Gastrocnemius medialis (tissue), 4 donors: ENCODE data around the gene GCN1. TPM values are rescaled to one million over a fixed set of nuclear protein-coding genes. Genes with fewer than 3 reads are reported as not detected.
"Not testable (repeated sequence)": the region's sequence is repeated elsewhere in the genome, so short reads cannot be mapped to it uniquely, and the experiment has no call there.

Experiments used
- ATAC-seq, 2 donors: fragments of 150-250 bp; one replicate each; pipeline ENCODE4 v1.9.1; 2016
- DNase-seq, 2 donors: peaks; one replicate each; pipeline ENCODE4 v3.0.0-alpha.2; 2019
- H3K27ac ChIP-seq, 4 donors: fragments of 200-600 bp; sonication (generic); 1 replicate in 1 of 4; 2 replicates in 3 of 4; pipeline ENCODE4 v1.5.1; 2016 to 2018; ENCODE audit warnings: mild to moderate bottlenecking in 2 of 4, moderate library complexity in 1 of 4
- H3K27me3 ChIP-seq, 3 donors: fragments of 200-600 bp; sonication (generic) in 2 of 3; 1 replicate in 1 of 3; 2 replicates in 2 of 3; pipeline versions ENCODE4 v1.5.1 to v1.6.0; 2016 to 2019; ENCODE audit warnings: mild to moderate bottlenecking in 1 of 3, moderate library complexity in 1 of 3
- H3K36me3 ChIP-seq, 2 donors: fragments of 200-600 bp; sonication (generic) in 1 of 2; one replicate each; pipeline ENCODE4 v1.5.1; 2017 to 2018
- H3K4me1 ChIP-seq, 2 donors: fragments of 200-600 bp; sonication (generic) in 1 of 2; one replicate each; pipeline ENCODE4 v1.5.1; 2016 to 2017; ENCODE audit warnings: mild to moderate bottlenecking in 2 of 2
- H3K4me3 ChIP-seq, 4 donors: fragments of 200-600 bp; sonication (generic) in 3 of 4; 1 replicate in 1 of 4; 2 replicates in 3 of 4; pipeline ENCODE4 v1.5.1; 2016 to 2019; ENCODE audit warnings: mild to moderate bottlenecking in 2 of 4
- H3K9me3 ChIP-seq, 3 donors: fragments of 200-600 bp; sonication (generic) in 2 of 3; 1 replicate in 1 of 3; 2 replicates in 2 of 3; pipeline ENCODE4 v1.5.1; 2016 to 2019
- POLR2A ChIP-seq, 2 donors: fragments of 450-650 bp; IDR thresholded peaks; one replicate each; pipeline ENCODE4 v1.6.1; 2017; ENCODE audit warnings: antibody characterized with exemption in 2 of 2, mild to moderate bottlenecking in 2 of 2, moderate library complexity in 2 of 2
- in situ Hi-C, 4 donors: fragments of 200-750 bp; cut with MboI; loops; one replicate each; pipeline versions ENCODE4 v1.15.0 to v1.8.0; 2017; ENCODE audit warnings: low sequenced_read_pairs in 4 of 4
- intact Hi-C: fragments of 100-400 bp; cut with DNase I; formaldehyde crosslinking; loops from one replicate; pipeline ENCODE4 v1.15.1; 2023; ENCODE audit warnings: low total_unique reads
- total RNA-seq, 4 donors: library from RNA; depleted of rRNA; stranded (reverse); fragments of >200 nt; gene quantifications; one replicate each; pipeline versions ENCODE4 v1.1.0 to v1.2.3, GENCODE V29; 2016
- TF ChIP-seq, protein P1 (sequence below), 5 experiments: fragments of 450-650 bp in 3 of 5; fragments of 200-600 bp in 2 of 5; sonication (generic) in 2 of 5; IDR thresholded peaks in 4 of 5; conservative IDR thresholded peaks in 1 of 5; 1 replicate in 4 of 5; 2 replicates in 1 of 5; pipeline ENCODE4 v1.5.1; 2016 to 2019; ENCODE audit warnings: antibody characterized with exemption in 5 of 5, mild to moderate bottlenecking in 3 of 5, moderate library complexity in 3 of 5

GCN1 gene
- total RNA-seq, 4 donors from 2014 or later: 58.2 to 99.7 (median 87.4) TPM

DNA sequence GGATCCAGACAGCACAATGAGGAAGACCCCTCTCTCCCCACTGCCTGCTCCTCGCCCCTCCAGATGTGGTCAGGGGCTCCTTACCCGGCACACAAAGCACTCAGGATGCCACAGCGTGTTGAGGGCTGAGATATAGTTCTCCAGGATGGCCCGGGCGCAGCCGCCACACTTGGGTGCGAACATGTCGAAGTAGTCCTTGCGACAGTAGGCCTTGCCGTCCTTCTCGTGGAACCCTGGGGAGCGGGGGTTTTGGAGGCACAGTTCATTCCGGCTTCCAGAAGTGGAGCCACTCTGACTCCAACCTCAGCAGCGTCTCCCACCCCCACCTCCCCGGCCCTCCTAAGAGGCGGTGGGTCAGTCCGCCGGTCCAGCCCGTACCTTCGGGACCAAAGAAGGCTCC, 19.2 kb upstream of the GCN1 start:
- no peaks in the 10 kb centered on the region for H3K27me3 ChIP-seq
- no peak overlapping the region for H3K27ac ChIP-seq
- ATAC-seq (no peak), DNase-seq (no peak)
- no peaks in the 10 kb centered on the region for H3K4me1 ChIP-seq
- in situ Hi-C loops: no loop called here
- peaks cover 0 to 74% of the 10 kb centered on the region in 2 donors for H3K36me3 ChIP-seq
- intact Hi-C loops: no loop called here
- no peak overlapping the region for H3K4me3 ChIP-seq
- TF ChIP-seq, protein P1, sequence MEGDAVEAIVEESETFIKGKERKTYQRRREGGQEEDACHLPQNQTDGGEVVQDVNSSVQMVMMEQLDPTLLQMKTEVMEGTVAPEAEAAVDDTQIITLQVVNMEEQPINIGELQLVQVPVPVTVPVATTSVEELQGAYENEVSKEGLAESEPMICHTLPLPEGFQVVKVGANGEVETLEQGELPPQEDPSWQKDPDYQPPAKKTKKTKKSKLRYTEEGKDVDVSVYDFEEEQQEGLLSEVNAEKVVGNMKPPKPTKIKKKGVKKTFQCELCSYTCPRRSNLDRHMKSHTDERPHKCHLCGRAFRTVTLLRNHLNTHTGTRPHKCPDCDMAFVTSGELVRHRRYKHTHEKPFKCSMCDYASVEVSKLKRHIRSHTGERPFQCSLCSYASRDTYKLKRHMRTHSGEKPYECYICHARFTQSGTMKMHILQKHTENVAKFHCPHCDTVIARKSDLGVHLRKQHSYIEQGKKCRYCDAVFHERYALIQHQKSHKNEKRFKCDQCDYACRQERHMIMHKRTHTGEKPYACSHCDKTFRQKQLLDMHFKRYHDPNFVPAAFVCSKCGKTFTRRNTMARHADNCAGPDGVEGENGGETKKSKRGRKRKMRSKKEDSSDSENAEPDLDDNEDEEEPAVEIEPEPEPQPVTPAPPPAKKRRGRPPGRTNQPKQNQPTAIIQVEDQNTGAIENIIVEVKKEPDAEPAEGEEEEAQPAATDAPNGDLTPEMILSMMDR (IDR thresholded peaks at IDR 0.05 in 4 of 5, conservative IDR thresholded peaks at IDR 0.05 in 1 of 5): no peak
- TF ChIP-seq POLR2A (IDR thresholded peaks at IDR 0.05): no peak
- H3K9me3 ChIP-seq: no peaks in the 10 kb centered on the region

DNA sequence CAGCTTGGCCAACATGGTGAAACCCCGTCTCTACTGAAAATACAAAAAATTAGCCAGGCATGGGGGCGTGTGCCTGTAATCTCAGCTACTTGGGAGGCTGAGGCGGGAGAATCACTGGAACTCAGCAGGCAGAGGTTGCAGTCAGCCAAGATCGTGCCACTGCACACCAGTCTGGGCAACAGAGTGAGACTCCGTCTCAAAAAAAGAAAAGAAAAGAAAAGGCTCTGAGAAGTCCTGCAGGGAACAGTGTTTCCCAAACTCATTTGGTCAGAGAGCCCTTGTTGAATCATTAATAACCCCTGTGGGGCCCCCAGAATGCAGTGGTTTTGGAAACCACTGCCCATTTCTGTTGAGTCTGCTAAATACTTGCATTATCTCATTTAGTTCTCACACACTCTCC, 18.7 kb upstream of the GCN1 start:
- H3K27me3 ChIP-seq, H3K9me3 ChIP-seq, intact Hi-C loops, ATAC-seq, in situ Hi-C loops, DNase-seq, H3K4me3 ChIP-seq, H3K4me1 ChIP-seq, H3K27ac ChIP-seq: not testable (repeated sequence)
- H3K36me3 ChIP-seq: peaks cover 0 to 68% of the 10 kb centered on the region in 2 donors

DNA sequence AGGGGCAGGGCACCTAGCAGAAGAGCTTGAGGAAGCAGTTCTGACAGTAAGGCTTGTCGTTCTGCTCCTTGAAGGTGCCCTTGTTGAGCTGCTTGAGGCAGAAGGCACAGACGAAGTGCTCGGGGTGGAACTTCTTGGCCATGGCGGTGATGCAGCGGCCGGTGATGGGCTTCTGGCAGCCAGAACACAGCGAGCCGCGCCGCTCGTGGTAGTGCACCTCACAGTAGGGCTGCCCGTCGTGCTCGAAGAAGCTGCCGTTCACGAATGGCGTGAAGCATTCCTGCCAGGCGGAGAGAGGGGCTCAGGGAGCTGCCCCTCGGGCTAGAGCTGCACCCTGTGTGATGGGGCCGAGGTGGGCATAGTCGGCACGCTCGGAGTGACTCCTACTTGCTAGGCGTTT, 17.8 kb upstream of the GCN1 start:
- no peak for TF ChIP-seq POLR2A (IDR thresholded peaks at IDR 0.05)
- TF ChIP-seq, protein P1 (IDR thresholded peaks at IDR 0.05 in 4 of 5, conservative IDR thresholded peaks at IDR 0.05 in 1 of 5): no peak
- intact Hi-C loops (no loop called here), in situ Hi-C loops (no loop called here)
- H3K27ac ChIP-seq: no peak overlapping the region
- H3K4me1 ChIP-seq: no peaks in the 10 kb centered on the region
- H3K36me3 ChIP-seq: peaks cover 0 to 64% of the 10 kb centered on the region in 2 donors
- H3K27me3 ChIP-seq: no peaks in the 10 kb centered on the region
- H3K9me3 ChIP-seq: no peaks in the 10 kb centered on the region
- H3K4me3 ChIP-seq: no peak overlapping the region
- ATAC-seq (no peak), DNase-seq (no peak)

DNA sequence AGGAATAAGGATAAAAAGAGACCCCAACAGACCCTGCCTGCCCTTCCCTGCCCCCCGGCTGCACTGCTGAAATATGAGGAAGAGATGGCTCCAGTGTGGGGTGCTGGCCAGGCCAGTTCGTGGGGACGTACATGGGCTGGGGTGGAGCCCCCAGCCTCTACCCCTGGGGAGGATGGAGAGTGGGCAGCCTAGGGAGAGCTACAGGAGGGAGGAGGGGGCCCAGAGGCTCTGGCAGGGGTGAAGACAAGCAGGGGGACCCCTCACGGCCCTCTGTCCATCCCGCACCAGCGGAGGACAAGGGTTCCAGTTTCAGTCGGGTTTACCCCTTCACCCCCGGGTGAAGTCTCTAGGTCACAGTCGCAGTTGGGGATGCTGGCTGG, 17.4 kb upstream of the GCN1 start:
- Histone ChIP-seq H3K4me1 (no peaks in the 10 kb centered on the region), H3K27ac (no peak overlapping the region), H3K9me3 (no peaks in the 10 kb centered on the region), H3K27me3 (no peaks in the 10 kb centered on the region), H3K4me3 (no peak overlapping the region), H3K36me3 (peaks cover 0 to 64% of the 10 kb centered on the region in 2 donors)
- DNase-seq: no peak
- in situ Hi-C loops: no loop called here
- TF ChIP-seq, protein P1 (IDR thresholded peaks at IDR 0.05 in 4 of 5, conservative IDR thresholded peaks at IDR 0.05 in 1 of 5): no peak
- no peak for TF ChIP-seq POLR2A (IDR thresholded peaks at IDR 0.05)
- intact Hi-C loops: no loop called here
- no peak for ATAC-seq

DNA sequence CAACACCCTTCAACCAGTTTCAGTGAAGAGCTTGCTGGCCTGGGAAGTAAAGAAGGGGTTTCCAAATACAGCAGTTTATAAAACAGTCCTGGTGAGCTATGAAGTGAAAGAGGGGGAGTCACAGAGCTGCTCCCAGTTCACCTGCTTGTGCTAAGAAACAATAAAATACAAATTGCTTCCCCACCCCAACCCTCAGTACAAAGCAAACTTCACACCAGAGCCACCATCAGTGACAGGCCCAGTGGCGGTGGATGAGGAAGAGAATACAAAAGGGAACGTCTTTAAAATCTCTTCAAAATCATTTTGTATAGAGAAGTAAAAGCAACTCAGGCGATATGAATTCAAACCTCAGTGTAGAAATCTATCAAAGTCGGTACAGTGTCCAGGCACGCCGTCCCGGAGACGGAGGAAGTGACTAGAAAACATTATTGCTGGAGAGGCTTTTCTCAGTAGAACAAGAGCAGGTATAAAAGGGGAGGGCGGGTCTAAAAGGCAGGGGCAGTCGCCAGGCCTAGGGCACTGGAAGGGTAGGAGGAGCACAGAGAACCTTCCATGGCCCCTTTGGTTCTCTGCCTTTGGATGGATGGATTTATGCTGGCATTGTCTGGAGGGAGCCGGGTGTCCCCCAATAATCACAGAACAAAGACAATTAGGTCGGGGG, 16.9 kb upstream of the GCN1 start:
- H3K4me3 ChIP-seq: no peak overlapping the region
- TF ChIP-seq, protein P1 (IDR thresholded peaks at IDR 0.05 in 4 of 5, conservative IDR thresholded peaks at IDR 0.05 in 1 of 5): no peak
- TF ChIP-seq POLR2A (IDR thresholded peaks at IDR 0.05): no peak
- H3K27me3 ChIP-seq: no peaks in the 10 kb centered on the region
- H3K9me3 ChIP-seq: no peaks in the 10 kb centered on the region
- ATAC-seq: no peak
- intact Hi-C loops (no loop called here), in situ Hi-C loops (no loop called here)
- H3K27ac ChIP-seq: no peak overlapping the region
- H3K4me1 ChIP-seq: no peaks in the 10 kb centered on the region
- no peak for DNase-seq
- peaks cover 0 to 64% of the 10 kb centered on the region in 2 donors for H3K36me3 ChIP-seq
